Measurements from ENCODE around the gene KCTD21.
"Not testable (repeated sequence)": the region's sequence is repeated elsewhere in the genome, so short reads cannot be mapped to it uniquely, and the experiment has no call there.

The KCTD21 gene
- 8.9 to 46.0 (median 22.9) reads per million in 4 experiments for total RNA-seq

- DNase-seq = peak; percentile 75
Observed at GRCh38 chr11:78188286-78189173, at the start of gene KCTD21, which contains the start of gene USP35. Gene KCTD21, minus strand, starts transcription at chr11:78188626. Its CDS starts 14,072 bp downstream, at chr11:78174554. Gene USP35, plus strand, starts transcription at chr11:78188919. Its CDS starts 7,327 bp downstream, at chr11:78196246.

- DNase-seq = no peak
Observed at GRCh38 chr11:78237293-78238046, 49.0 kb upstream of the KCTD21 start.

- no peak for DNase-seq
Observed at GRCh38 chr11:78234006-78234405, 45.6 kb upstream of the KCTD21 start.

- not testable (repeated sequence) for DNase-seq
Observed at GRCh38 chr11:78233046-78233445, 44.6 kb upstream of the KCTD21 start.

GRCh38 chr11:78231962-78232501, 43.6 kb upstream of the KCTD21 start:
- no peak for DNase-seq

- no peak for DNase-seq
Observed at GRCh38 chr11:78230161-78230877, 41.9 kb upstream of the KCTD21 start.

- DNase-seq = no peak
Observed at GRCh38 chr11:78229106-78229505, 40.7 kb upstream of the KCTD21 start.

GRCh38 chr11:78228467-78228866, 40.0 kb upstream of the KCTD21 start:
- DNase-seq = no peak

GRCh38 chr11:78227921-78228320, 39.5 kb upstream of the KCTD21 start:
- DNase-seq = no peak

- DNase-seq = no peak
Observed at GRCh38 chr11:78226684-78227680, 38.6 kb upstream of the KCTD21 start.

- no peak for DNase-seq
Observed at GRCh38 chr11:78224906-78225420, 36.5 kb upstream of the KCTD21 start.

- no peak for DNase-seq
Observed at GRCh38 chr11:78224506-78224905, 36.1 kb upstream of the KCTD21 start.

- DNase-seq = no peak
Observed at GRCh38 chr11:78223320-78223954, 35.0 kb upstream of the KCTD21 start.

- DNase-seq = not testable (repeated sequence)
Observed at GRCh38 chr11:78222726-78223125, 34.3 kb upstream of the KCTD21 start.

GRCh38 chr11:78221396-78222315, 33.2 kb upstream of the KCTD21 start:
- no peak for DNase-seq

GRCh38 chr11:78220218-78221157, 32.1 kb upstream of the KCTD21 start:
- no peak for DNase-seq

- no peak for DNase-seq
Observed at GRCh38 chr11:78219493-78220217, 31.2 kb upstream of the KCTD21 start.

All from effector CD8-positive, alpha-beta T cell (primary cell).